ENCODE results near the gene DCBLD1. TPM values are rescaled to one million over a fixed set of nuclear protein-coding genes. Genes with fewer than 3 reads are reported as not detected.

Gene DCBLD1
- total RNA-seq, 1 experiment from 2014 or later: 19.5 TPM

DNA sequence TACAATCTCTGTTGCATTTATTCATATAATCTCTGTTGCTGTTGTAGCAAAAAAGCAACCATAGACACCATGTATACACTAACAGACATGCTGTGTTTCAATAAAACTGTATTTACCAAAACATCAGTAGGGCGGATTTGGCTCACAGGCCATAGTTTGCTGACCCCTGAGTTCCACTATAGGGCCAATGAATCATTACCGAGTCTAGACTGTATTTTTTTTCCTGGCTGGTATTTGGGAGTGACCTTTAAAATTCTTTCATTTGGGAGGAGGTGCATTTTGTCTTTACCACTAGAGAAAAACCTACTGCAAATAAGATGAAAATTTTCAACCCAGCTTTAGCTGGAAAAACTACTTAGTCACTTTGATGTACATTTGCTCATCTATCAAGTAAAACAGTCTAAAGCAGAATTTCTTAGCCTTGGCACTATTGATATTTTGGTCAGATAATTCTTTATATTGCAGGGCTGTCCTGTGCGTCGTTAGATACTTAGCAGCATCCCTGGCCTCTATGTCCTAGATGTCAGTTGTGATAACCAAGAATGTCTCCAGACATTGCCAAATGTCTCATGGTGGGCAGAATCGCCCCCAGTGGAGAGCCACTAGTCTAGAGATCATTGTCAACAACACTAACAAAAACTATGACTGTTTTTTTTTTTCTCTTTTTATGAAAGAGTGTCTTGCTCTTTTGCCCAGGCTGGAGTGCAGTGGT, 39.5 kb downstream of the DCBLD1 start (continued):
- TF ChIP-seq, protein P1, sequence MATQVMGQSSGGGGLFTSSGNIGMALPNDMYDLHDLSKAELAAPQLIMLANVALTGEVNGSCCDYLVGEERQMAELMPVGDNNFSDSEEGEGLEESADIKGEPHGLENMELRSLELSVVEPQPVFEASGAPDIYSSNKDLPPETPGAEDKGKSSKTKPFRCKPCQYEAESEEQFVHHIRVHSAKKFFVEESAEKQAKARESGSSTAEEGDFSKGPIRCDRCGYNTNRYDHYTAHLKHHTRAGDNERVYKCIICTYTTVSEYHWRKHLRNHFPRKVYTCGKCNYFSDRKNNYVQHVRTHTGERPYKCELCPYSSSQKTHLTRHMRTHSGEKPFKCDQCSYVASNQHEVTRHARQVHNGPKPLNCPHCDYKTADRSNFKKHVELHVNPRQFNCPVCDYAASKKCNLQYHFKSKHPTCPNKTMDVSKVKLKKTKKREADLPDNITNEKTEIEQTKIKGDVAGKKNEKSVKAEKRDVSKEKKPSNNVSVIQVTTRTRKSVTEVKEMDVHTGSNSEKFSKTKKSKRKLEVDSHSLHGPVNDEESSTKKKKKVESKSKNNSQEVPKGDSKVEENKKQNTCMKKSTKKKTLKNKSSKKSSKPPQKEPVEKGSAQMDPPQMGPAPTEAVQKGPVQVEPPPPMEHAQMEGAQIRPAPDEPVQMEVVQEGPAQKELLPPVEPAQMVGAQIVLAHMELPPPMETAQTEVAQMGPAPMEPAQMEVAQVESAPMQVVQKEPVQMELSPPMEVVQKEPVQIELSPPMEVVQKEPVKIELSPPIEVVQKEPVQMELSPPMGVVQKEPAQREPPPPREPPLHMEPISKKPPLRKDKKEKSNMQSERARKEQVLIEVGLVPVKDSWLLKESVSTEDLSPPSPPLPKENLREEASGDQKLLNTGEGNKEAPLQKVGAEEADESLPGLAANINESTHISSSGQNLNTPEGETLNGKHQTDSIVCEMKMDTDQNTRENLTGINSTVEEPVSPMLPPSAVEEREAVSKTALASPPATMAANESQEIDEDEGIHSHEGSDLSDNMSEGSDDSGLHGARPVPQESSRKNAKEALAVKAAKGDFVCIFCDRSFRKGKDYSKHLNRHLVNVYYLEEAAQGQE (IDR thresholded peaks at IDR 0.05; ENCODE audit: low read depth): no peak

DNA sequence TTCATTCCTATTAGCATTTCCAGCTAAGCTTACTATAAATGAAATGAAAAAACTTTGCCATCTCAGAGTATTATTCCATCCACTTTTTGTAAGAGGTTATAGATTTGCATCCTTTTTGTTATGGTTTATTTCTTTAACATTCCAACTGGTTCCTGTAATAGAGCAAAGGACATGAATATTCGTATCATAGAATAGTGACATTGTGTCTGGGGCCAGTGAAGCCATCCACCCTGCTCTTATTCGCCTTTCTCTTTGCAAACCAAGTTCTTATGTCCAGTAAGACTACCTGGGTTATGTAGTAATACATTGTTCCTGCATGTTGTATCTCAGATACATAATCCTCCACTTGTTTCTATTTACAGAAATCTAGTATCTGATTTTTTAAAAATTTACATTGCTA, 43.1 kb downstream of the DCBLD1 start:
- H3K27ac ChIP-seq (ENCODE audit: low read depth, low read length): no peak overlapping the region
- CTCF ChIA-PET: no interaction called here

More for the DNA sequence above, 43.1 kb downstream of the DCBLD1 start:
- Histone ChIP-seq H3K4me1 (ENCODE audit: control insufficient read depth in 1 of 2, insufficient read depth in 2 of 2, low read length in 2 of 2) (no peaks in the 10 kb centered on the region), H3K9me2 (ENCODE audit: insufficient read depth) (no peaks in the 10 kb centered on the region), H3K9ac (ENCODE audit: low read length) (no peak overlapping the region), H3K4me2 (ENCODE audit: low read length) (no peak overlapping the region), H3K36me3 (ENCODE audit: control insufficient read depth in 1 of 2, insufficient read depth in 2 of 2, low read length in 2 of 2) (no peaks in the 10 kb centered on the region), H3K4me3 (replicated peaks in 1 of 2; ENCODE audit: low read depth in 1 of 2, low read length in 2 of 2) (no peak overlapping the region), H3K27me3 (ENCODE audit: insufficient read depth, low read length) (no peaks in the 10 kb centered on the region), H3K79me2 (ENCODE audit: insufficient read depth, low read length) (no peaks in the 10 kb centered on the region), H4K20me1 (ENCODE audit: insufficient read depth) (no peaks in the 10 kb centered on the region), H2AFZ (ENCODE audit: low read depth, low read length, poor library complexity, severe bottlenecking) (no peak overlapping the region), H3K9me3 (ENCODE audit: control insufficient read depth in 1 of 2, insufficient read depth in 1 of 2, low read depth in 1 of 2, low read length in 2 of 2) (no peaks in the 10 kb centered on the region)
- ChIA-PET POLR2A (no interaction called here), RAD21 (ENCODE audit: low non-redundant PET in 1 of 2, low total read pairs in 2 of 2, uncharacterized antibody in 2 of 2, unreplicated experiment in 2 of 2) (no interaction called here)
- no peak for ATAC-seq
- TF ChIP-seq RAD21 (IDR thresholded peaks at IDR 0.05; ENCODE audit: low read depth): no peak
- BruUV-seq (replicated peaks): no TSS peak
- DNase-seq (ENCODE audit: low read depth, low spot score): no peak
- intact Hi-C loops (cut with micrococcal nuclease): no loop called here
